Activated naive CD4-positive, alpha-beta T cell (primary cell): Measurements from ENCODE around the gene PSMD5.
"Not testable (repeated sequence)": the region's sequence is repeated elsewhere in the genome, so short reads cannot be mapped to it uniquely, and the experiment has no call there.

Source experiments
- DNase-seq, 4 experiments: peaks; one replicate each; lab custom pipeline; 2025; lab: John Stamatoyannopoulos, UW

PSMD5 gene

GRCh38 chr9:120807607-120808379 is 34.9 kb downstream of the PSMD5 start:
- no peak for DNase-seq

GRCh38 chr9:120804784-120805363 is 37.8 kb downstream of the PSMD5 start:
- not testable (repeated sequence) for DNase-seq

GRCh38 chr9:120801441-120801840 is 41.3 kb downstream of the PSMD5 start:
- no peak for DNase-seq

- DNase-seq = peak; percentile 65 to 72 (median 70)
Measured at GRCh38 chr9:120792898-120793765, 49.6 kb downstream of the PSMD5 start, which contains the start of gene FBXW2. Gene FBXW2 (minus strand): TSS chr9:120793416. CDS start chr9:120788258, 5,158 bp downstream.

DNA sequence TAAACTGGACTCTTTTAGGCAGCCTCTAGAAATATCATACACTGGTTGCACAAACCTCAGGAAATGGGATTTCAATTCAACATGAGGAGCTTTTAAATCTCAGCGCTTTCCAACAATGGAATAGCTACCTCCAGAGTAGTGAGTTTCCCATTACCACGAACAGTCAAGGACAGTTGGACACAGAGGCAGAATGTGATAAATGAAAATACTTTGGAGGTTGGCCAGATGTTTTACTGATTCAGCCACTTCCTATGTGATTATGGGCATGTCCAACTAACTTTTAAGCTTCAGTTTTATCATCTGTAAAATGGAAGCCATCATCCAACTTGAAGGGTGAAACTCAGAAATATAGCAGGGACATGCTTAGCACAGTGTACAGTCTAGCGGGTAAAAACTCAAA is 51.6 kb downstream of the PSMD5 start:
- DNase-seq = no peak

- DNase-seq = no peak
Measured at GRCh38 chr9:120787933-120788332, 54.8 kb downstream of the PSMD5 start.

GRCh38 chr9:120783602-120784047 is 59.1 kb downstream of the PSMD5 start:
- DNase-seq = no peak

DNA sequence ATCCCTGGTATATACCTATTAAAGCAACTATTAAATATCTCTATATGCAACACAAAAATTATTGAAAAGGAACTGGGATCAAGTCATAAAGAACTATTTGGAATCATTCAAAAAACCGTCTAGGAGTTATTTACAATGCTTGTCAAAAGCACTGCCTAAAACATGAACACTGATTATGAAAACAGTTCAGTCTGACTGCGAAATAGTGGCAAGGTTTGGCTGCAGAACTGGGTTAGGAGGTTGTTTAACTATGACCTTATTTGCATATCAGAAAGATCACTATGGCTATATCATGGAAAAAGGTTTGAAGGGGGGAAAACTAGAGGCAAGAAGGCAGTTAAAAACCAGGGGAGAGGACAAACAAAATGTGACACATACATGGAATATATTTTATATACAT is 61.5 kb downstream of the PSMD5 start:
- no peak for DNase-seq

DNA sequence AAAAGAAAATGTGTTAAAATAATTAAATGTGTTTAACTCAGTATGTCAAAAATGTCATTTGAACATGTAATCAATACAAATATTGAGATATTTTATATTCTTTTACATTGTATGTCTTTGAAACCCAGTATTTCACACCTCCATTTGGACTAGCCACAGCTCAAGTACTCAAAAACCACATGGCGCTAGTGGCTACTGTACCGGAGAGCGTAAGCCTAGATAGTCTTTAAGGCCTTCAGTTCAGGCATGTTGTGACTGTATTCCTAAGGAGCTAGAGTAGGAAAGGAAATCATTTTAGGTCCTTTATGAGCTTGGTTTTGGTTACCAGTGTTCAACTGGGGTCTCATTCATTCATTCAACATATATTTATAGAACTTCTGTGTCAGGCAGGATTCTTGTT is 62.4 kb downstream of the PSMD5 start:
- DNase-seq = no peak

- no peak for DNase-seq
Measured at GRCh38 chr9:120779227-120779626, 63.5 kb downstream of the PSMD5 start.

DNA sequence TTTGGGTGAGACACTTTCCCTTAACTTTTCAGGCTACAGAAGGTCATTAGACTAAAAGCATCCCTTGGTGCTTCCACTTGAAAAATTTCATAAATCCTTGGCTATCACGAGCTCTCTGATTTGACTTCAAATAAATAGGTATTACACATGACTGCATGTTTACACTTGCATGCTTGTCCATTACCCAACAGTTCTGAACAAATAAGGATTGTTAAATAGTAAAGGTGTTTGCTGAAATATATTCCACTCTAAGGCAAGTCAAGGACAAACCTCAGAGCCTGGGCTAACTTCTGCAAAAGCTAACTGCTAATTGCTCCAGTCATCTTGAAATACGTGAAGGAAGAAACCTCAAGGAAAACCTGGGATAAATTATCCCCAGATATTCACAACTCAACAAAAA is 64.0 kb downstream of the PSMD5 start:
- DNase-seq = no peak

GRCh38 chr9:120777229-120777628 is 65.5 kb downstream of the PSMD5 start:
- no peak for DNase-seq

- no peak for DNase-seq
Measured at GRCh38 chr9:120776788-120777187, 65.9 kb downstream of the PSMD5 start.

- DNase-seq = no peak
Measured at GRCh38 chr9:120775859-120776258, 66.9 kb downstream of the PSMD5 start.

GRCh38 chr9:120774719-120775118 is 68.0 kb downstream of the PSMD5 start:
- no peak for DNase-seq

GRCh38 chr9:120773256-120773655 is 69.5 kb downstream of the PSMD5 start:
- no peak for DNase-seq

- DNase-seq = no peak
Measured at GRCh38 chr9:120770931-120771330, 71.8 kb downstream of the PSMD5 start.

GRCh38 chr9:120768886-120769285 is 73.8 kb downstream of the PSMD5 start:
- no peak for DNase-seq

DNA sequence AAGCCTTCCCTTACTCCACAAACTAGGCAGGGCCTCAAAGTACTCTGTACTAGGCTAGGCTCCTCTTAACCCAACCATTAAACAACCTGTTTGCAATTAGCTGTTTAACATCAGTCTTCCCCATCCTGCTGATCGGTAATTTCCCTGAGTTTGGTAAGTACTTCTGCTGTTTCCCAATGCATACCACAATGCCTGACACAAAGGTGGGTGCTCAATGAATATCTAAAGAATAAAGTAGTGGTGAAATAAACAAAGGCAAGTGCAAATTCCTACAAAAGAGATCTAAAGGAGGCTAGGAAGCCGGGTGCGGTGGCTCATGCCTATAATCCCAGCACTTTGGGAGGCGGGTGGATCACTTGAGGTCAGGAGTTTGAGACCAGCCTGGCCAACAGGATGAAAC is 74.5 kb downstream of the PSMD5 start:
- no peak for DNase-seq

DNA sequence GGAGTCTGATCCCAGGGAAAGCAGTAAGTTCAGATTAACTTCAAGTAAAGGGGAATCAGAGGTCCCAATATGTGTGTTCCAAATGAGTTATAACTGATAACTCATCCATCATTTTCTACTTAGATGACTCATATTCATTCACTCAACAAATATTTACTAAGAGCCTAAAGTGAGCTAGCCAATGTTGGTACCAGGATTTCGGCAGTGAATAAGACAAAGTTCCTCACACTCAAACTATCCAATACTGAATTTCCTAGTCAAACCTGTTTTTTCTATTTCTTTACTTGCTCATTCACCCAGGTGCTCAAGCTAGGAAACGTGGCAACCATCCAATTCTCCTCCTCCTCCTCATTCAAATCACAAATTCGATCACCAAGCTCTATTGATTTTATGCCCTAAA is 75.3 kb downstream of the PSMD5 start:
- no peak for DNase-seq
